Measurements from ENCODE around the gene PTPRR.
"Not testable (repeated sequence)": the region's sequence is repeated elsewhere in the genome, so short reads cannot be mapped to it uniquely, and the experiment has no call there.

The PTPRR gene

DNA sequence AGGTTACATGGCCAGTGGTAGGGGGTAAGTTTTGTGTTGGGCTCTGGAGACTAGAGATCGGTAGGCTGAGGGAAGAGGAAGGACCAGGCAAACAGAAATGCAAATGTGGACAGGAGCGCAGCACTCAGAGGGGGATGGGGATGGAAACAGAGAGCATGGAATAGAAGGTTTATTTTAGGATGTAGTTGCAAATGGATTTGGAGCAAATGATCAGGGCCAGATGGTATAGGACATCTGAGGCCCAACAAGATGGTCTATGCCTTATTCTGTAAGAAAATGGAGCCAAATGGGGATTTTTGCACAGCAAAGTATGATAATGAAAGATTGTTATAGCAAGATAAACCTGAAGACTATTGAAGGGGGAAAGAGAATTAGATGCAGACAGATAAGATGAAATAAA is 180.8 kb downstream of the PTPRR start:
- DNase-seq = no peak

DNA sequence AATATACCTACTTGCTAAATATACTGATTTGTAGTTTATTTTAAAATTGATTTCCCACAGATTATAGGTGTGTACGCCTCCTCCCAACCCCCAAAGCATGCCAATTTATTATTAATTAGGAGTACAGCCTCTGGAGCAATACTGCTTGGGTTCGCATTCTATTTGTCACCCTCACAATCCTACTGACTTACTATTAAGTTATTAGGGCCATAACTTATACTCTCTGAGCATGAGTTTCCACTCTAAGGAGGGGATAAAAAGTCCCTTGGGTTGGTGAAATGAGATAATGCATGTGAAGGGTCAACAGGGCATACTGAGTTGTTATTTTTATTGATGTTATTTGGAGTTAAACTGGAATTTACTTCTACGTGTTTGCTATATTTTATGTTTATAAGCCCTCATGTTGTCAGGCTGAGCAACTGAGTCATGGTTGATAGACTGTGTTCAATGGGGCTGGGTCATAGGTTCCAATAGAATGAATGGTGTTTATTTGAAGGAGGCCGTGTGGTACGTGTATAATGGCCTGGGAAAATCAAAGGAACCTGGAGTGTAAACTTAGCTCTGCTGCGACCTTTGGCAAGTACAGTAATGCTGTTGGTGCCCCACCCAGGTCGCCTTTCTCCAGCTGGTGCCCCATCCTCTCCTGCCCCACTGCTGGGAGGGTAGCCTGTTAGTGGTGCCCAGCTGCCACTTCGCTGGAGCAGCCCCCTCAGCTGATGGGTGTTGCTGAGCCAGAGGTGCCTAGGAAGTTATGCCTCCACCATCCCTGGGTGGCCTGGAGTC is 184.0 kb downstream of the PTPRR start:
- no peak for DNase-seq

DNA sequence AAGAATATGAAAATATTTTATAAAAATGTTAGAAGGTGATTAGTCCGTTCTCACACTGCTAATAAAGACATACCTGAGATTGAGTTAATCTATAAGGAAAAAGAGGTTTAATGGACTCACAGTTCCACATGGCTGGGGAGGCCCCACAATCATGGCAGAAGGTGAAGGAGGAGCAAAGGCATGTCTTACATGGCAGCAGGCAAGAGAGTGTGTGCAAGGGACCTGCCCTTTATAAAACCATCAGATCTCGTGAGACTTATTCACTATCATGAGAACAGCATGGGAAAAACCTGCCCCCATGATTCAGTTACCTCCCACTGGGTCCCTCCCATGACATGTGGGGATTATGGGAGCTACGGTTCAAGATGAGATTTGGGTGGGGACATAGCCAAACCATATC is 185.3 kb downstream of the PTPRR start:
- DNase-seq = not testable (repeated sequence)

- no peak for DNase-seq
Measured at GRCh38 chr12:70733385-70733784, 187.2 kb downstream of the PTPRR start.

- no peak for DNase-seq
Measured at GRCh38 chr12:70732287-70732686, 188.3 kb downstream of the PTPRR start.

DNA sequence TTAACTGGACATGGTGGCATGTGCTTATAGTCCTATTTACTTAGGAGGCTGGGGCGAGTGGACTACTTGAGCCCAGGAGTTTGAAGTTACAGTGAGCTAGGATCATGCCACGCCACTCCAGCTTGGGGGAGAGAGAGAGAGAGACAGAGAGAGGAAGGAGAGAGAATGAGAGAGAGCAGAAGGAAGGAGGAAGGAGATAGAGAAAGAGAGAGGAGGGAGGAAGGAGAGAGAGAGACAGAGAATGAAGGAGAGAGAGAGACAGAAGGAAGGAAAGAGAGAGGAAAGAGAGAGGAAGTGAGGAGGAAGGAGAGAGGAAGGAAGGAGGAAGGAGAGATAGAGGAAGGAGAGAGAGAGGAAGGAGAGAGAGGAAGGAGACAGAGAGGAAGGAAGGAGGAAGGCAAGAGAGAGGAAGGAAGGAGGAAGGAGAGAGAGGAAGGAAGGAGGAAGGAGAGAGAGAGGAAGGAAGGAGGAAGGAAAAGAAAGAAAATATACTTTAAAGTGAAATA is 189.8 kb downstream of the PTPRR start:
- DNase-seq = no peak

- no peak for DNase-seq
Measured at GRCh38 chr12:70724444-70724843, 196.1 kb downstream of the PTPRR start.

GRCh38 chr12:70722584-70723343 is 197.8 kb downstream of the PTPRR start:
- no peak for DNase-seq

DNA sequence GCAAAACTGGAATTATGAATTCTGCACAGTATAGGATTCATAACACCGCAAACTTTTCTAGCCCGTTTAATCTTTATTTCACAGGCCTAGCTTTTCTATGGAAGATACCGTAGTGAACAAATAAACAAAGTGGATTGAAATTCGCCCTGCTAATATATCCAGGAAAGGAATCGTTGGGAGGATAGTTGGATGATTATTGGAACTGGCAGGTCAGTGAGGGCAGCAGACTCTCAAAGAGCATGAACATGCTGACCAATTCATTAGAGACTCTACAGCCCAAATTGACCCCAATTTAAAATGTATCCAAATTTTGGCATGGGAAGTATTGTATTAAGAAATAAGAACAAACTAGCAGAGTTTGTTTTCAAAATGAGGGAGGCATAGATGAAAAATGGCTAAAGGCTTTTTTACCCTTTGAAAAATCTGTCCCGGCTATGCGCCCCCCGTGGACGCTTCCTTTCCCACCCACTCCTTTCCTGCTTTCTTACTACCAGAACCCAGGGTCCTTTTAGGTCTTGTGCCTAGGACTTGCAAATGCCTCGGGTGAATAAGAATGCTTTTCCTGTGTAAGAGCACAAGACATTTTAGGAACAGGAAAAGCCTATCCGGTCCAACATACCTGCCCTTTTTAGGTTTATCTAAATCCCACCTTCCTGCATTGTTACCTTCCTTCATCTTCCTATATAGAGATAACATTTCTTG is 198.7 kb downstream of the PTPRR start:
- no peak for DNase-seq

GRCh38 chr12:70721216-70721615 is 199.3 kb downstream of the PTPRR start:
- no peak for DNase-seq

- peak; percentile 70 for DNase-seq
Measured at GRCh38 chr12:70719672-70720420, 200.7 kb downstream of the PTPRR start.

DNA sequence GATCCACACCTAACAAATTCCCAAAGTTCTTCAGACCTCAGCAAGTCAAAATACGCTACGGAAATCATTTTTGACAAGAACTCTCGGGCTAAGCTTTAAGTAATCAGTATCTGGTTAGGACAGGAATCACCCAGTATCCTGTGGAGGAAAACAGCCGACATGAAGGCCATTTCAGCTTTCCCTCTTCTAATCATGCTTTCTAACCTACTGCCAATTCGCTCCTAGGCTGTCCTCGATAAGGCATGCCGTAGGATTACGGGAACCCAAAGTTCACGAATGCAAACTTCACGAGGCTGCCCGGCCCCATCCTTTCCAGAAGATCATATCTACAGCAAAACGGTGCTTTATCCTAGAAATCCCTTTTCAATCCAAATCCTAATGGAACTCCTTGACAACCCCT is 201.5 kb downstream of the PTPRR start:
- DNase-seq = no peak

DNA sequence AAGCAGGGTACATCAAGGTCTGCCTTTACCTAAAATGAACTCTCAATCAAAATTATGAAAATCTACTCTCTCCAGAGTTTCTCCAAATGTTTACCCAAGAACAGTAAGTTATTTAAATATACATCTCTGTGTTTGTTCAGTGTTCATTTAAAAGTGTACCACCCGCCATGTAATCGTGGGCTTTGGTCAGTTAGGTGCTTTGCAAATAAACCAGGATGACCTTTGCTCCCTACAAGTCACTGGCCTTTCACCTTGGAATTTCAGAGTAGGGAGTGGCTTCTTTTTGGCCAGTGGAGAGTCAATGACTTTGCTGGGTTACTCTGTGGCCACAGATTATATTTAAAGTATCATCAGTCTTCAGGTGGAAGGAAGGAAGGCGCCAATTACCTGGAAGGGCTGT is 208.7 kb downstream of the PTPRR start:
- DNase-seq = no peak

DNA sequence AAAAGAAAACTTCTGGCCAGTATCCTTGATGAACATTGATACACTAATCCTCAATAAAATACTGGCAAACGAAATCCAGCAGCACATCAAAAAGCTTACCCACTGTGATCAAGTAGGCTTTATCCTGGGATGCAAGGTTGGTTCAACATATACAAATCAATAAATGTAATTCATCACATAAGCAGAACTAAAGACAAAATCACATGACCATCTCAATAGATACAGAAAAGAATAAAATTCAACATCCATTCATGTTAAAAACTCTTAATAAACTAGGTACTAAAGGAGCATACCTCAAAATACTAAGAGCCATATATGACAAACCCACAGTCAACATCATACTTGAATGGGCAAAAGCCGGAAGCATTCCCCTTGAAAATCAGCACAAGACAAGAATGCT is 211.5 kb downstream of the PTPRR start:
- DNase-seq = no peak

GRCh38 chr12:70706611-70707010 is 213.9 kb downstream of the PTPRR start:
- no peak for DNase-seq

DNA sequence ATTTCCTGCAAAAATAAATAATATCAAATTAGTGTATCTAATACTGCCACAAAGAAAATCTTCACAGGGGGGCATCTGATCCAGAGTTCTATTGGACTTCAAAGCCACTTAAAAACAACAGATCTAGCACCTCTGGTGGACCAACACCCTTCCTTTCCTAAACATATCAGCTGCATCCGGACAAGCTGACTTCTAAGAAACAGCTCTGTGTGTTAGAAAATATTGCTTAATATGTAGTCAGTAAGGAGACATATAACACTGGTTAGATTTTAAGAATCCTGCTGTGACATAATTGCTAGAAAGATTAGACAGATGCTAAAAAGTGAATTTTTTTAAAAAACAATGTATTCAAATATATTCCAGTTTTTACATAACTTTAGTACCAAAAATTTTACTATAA is 222.2 kb downstream of the PTPRR start:
- DNase-seq = no peak

GRCh38 chr12:70695361-70696023 is 225.0 kb downstream of the PTPRR start:
- DNase-seq = no peak

DNA sequence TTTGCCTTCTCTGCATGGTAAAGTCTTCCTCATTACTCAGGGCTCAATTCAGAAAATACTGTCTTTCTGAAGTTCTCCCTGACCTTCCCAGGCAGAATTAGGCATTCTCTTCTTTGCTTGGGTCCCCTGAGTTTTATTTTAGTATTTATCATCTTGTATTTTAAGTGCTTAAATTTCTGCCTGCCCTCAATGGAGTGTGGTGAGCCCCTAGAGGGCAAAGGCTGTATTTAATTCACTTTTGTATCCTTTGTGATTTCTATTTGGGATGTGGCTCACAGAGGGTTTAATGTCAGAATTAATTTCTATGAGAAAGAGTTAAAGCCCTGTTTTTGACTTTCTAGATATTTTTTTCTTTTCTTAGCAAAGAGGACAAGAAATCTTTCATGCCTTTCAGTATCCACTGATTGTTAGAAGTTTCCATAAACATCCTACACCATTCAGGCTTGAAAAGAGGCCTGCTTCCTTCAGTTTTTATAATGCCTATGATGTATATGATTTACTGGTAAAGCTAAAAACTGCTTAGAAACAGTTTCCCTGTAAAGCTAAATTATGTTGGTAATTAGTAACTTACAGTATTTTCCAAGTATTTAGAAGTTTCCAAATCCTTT is 227.8 kb downstream of the PTPRR start:
- DNase-seq = no peak

DNA sequence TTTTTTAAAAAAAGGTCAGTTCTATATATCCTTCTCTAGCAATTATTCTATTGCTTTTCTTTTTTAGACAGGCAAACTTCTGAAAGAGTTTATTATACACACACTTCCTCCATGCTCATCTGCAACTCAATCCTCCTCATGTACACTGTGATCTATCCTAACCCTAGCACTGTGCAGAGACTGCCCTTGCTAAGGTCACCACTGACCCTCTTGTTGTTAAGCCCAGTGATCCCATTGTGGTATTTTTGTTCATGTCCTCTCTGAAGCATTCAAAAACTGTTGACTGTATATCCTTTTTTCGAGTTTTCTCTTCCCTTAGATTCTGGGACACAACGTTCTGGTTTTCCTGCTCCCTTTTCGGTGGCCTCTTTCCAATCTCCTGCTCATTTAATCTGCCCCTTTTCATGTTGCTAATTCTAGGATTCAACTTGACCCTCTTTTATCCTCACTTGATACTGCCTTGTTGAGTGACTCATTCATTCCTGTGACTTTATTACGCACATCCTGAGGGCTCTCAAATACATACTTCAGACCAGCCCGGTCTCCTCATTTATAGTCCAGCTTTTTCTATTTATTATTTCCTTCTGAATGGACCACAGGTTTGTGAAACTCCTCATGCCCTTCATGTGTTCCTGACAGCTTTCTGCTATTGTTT is 229.4 kb downstream of the PTPRR start:
- DNase-seq = no peak

- no peak for DNase-seq
Measured at GRCh38 chr12:70686907-70687306, 233.6 kb downstream of the PTPRR start.

- DNase-seq = no peak
Measured at GRCh38 chr12:70686299-70686698, 234.2 kb downstream of the PTPRR start.
